ENCODE results near the gene GALNT13. TPM values are rescaled to one million over a fixed set of nuclear protein-coding genes. Genes with fewer than 3 reads are reported as not detected.

GALNT13 gene
- total RNA-seq, 4 donors from 2014 or later, result 0.49 to 5.2 (median 1.4) TPM

DNA sequence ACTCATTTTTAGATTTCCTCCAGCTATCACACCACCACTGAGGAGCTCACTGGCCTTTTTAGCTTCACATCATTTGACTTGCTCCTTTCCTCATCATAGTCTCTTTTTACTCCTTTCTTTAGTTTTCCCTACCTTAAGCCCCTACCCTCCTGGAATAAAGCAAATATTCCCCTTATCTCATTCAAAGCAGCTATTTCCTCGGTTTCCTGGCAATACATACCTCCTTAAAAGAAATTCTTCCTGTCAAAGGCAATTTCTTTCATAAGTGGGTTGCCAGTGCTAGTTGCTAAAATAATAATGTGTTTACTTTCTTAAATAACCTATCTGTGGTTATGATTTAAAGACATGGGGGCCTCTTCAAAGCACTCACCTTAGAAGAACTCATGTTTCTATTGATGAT is 359.3 kb downstream of the GALNT13 start:
- TF ChIP-seq, protein P1, sequence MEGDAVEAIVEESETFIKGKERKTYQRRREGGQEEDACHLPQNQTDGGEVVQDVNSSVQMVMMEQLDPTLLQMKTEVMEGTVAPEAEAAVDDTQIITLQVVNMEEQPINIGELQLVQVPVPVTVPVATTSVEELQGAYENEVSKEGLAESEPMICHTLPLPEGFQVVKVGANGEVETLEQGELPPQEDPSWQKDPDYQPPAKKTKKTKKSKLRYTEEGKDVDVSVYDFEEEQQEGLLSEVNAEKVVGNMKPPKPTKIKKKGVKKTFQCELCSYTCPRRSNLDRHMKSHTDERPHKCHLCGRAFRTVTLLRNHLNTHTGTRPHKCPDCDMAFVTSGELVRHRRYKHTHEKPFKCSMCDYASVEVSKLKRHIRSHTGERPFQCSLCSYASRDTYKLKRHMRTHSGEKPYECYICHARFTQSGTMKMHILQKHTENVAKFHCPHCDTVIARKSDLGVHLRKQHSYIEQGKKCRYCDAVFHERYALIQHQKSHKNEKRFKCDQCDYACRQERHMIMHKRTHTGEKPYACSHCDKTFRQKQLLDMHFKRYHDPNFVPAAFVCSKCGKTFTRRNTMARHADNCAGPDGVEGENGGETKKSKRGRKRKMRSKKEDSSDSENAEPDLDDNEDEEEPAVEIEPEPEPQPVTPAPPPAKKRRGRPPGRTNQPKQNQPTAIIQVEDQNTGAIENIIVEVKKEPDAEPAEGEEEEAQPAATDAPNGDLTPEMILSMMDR (IDR thresholded peaks at IDR 0.05), result no peak
- no peak for TF ChIP-seq POLR2A (IDR thresholded peaks at IDR 0.05)
- no peak overlapping the region for H3K4me3 ChIP-seq (ENCODE audit: low read depth, poor library complexity, severe bottlenecking)
- no peak for DNase-seq (ENCODE audit: low spot score in 2 of 2)
- intact Hi-C loops (cut with DNase I; ENCODE audit: low total_unique reads), result no loop called here
- 58 to 65% methylated on average over 1 of the region's 1 CpG for WGBS, 2 donors

DNA sequence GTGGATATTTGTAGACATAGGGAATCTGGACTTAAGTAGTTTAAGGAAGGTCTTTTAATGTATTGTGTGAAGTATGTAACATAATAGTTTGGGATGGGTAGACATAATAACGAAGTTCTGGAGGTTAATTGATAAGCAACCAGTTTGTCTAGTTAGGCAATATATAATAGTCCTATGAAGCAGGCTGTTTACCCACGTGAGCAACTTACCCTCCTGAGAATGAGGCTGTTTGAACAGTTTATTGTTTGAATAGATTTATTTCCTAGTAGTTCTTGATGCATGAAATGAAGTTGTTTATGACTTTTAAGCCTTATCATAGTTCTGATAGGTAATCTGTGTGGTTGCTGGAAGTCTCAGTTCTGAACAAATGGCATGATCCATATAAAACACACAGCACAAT is 361.5 kb downstream of the GALNT13 start:
- intact Hi-C loops (cut with DNase I; ENCODE audit: low total_unique reads), result no loop called here
- no peak for DNase-seq (ENCODE audit: low spot score in 2 of 2)
- no peak overlapping the region for H3K4me3 ChIP-seq (ENCODE audit: low read depth, poor library complexity, severe bottlenecking)
- TF ChIP-seq, protein P1 (IDR thresholded peaks at IDR 0.05), result no peak
- no peak for TF ChIP-seq POLR2A (IDR thresholded peaks at IDR 0.05)
- WGBS, 2 donors, result 59 to 62% methylated on average over 2 of the region's 2 CpGs

DNA sequence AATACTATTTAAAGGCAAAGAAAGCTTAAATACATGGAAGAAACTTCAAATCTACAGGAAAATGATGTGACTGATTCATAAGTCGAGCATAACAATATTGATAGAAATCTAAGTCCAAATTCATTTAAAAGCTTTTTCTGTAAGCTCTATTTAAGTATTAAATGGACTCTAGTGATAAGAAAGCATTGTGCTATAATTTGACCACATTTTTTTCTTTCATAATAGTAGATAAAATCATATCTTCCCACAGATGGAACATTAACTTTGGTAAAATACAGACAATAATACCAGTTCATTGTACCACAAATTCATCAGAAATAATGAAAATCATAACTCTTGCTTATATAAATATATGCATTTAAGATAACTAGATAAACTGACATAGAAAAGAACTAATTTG is 366.5 kb downstream of the GALNT13 start:
- WGBS, 2 donors, result 72 to 83% methylated on average over 1 of the region's 1 CpG
- intact Hi-C loops (cut with DNase I; ENCODE audit: low total_unique reads), result no loop called here
- TF ChIP-seq, protein P1 (IDR thresholded peaks at IDR 0.05), result no peak
- no peak for TF ChIP-seq POLR2A (IDR thresholded peaks at IDR 0.05)
- H3K4me3 ChIP-seq (ENCODE audit: low read depth, poor library complexity, severe bottlenecking), result no peak overlapping the region
- no peak for DNase-seq (ENCODE audit: low spot score in 2 of 2)

GRCh38 chr2:154240316-154240715 is 368.6 kb downstream of the GALNT13 start:
- no peak for DNase-seq (ENCODE audit: low spot score in 2 of 2)
- TF ChIP-seq, protein P1 (IDR thresholded peaks at IDR 0.05), result no peak
- no peak for TF ChIP-seq POLR2A (IDR thresholded peaks at IDR 0.05)
- intact Hi-C loops (cut with DNase I; ENCODE audit: low total_unique reads), result no loop called here
- no peak overlapping the region for H3K4me3 ChIP-seq (ENCODE audit: low read depth, poor library complexity, severe bottlenecking)
- WGBS, 2 donors, result 92 to 95% methylated on average over 8 of the region's 8 CpGs

- 80 to 81% methylated on average over 12 of the region's 12 CpGs for WGBS, 2 donors
- no peak for DNase-seq (ENCODE audit: low spot score in 2 of 2)
- H3K4me3 ChIP-seq (ENCODE audit: low read depth, poor library complexity, severe bottlenecking), result no peak overlapping the region
- TF ChIP-seq, protein P1 (IDR thresholded peaks at IDR 0.05), result no peak
- no peak for TF ChIP-seq POLR2A (IDR thresholded peaks at IDR 0.05)
- intact Hi-C loops (cut with DNase I; ENCODE audit: low total_unique reads), result no loop called here
Measured at GRCh38 chr2:154240921-154241379, 369.2 kb downstream of the GALNT13 start.

DNA sequence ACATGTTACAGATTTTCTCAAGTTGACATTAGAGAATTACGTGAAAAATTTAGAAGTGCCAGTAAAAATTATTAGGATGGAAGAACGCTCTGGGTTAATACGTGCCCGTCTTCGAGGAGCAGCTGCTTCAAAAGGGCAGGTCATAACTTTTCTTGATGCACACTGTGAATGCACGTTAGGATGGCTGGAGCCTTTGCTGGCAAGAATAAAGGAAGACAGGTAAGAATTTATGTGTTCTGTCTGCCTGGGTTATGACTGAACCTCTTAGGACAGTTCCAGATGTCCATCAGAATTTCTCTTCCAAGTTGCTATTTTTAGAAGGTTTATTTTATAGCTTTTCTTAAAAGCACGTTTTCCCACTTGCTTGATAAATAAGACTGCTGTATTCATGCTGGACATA is 371.0 kb downstream of the GALNT13 start:
- no peak for TF ChIP-seq POLR2A (IDR thresholded peaks at IDR 0.05)
- TF ChIP-seq, protein P1 (IDR thresholded peaks at IDR 0.05), result no peak
- intact Hi-C loops (cut with DNase I; ENCODE audit: low total_unique reads), result no loop called here
- no peak overlapping the region for H3K4me3 ChIP-seq (ENCODE audit: low read depth, poor library complexity, severe bottlenecking)
- WGBS, 2 donors, result 59 to 60% methylated on average over 7 of the region's 7 CpGs
- no peak for DNase-seq (ENCODE audit: low spot score in 2 of 2)

Data from lower leg skin (tissue), 4 donors.